NCI-H1092 treated with DMSO at 0.1 percent for 48 hours (cell line): ENCODE data around the gene KBTBD6.
"Not testable (repeated sequence)": the region's sequence is repeated elsewhere in the genome, so short reads cannot be mapped to it uniquely, and the experiment has no call there.

Source experiments
- DNase-seq: peaks from one replicate; lab custom pipeline; 2025; lab: John Stamatoyannopoulos, UW

KBTBD6 gene

DNA sequence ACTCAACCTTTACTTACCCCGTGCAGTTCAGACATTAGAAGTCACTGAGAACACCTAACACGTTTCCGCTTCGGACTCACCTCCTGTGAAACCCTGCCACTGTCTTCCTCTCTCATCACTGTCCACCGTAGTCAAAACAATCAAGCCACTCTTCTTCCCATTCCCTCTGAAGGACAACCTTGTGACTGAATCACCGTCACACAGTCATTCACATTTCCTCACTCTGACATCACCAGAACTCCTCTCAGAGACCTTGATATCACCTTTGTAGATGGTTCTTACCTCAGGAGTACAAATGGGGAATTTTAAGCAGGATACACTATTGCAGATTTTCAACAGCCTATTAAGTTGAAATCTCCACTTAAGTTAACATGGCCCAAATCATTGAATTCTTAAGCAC, 1.3 kb upstream of the KBTBD6 start:
- DNase-seq: no peak

DNA sequence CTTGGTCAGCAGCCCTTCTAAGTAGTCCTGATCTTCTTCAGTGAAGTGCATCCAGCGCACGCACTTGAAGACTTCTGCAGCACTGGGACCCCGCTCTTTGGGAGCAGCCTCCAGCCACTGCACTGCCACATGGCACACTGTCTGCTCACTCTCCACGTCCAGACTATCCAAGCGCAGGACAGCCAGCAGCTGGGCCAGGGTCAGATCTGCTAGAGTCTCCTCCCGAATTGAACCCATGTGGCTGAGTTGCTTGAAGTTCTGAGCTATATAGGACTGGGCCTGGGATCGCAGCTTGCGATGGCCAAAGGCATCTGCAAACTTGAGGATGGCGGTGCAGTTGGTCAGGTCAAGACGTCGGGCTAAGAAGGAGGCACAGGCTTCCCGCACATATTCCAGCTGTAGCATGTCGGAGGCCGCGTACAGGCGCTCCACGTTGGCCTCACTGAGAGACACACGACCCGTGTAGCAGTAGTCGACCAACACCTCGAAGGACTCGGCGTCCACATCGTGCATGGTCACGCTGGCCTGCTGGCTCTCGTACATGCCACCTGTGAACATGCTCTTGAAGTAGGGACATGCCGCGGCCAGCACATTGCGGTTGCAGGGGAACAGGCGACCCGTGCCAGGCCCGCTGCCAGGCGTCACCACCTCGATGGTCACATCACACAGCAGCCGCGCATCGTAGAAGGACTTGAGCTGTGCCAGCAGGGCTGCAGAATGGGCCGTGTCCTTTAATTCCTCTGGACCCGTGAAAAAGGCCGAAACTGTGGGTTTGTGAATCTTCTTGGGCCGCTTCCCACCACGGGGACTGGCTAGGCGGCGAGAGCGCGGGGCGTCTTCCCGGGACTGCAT, 716 bp downstream of the KBTBD6 start:
- DNase-seq: peak; percentile 38

DNA sequence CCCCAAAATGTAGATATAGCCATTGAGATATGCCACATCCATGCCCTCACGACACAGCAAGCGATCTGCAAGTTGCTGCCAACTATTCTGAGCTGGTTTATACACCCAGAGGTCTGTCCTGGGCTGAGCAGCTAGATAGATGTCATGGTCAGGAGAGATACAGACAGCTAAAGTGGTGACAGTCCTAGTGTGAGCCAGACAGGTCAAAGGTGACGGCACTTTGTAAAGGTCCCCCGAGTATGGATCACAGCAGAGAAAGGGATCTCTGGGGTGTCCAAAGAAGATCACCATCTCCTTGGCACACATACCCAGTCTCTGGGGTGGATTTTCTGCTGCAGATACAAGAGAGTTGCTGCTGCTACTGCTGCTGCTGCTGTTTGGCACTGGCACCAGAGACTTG, 1.4 kb downstream of the KBTBD6 start:
- DNase-seq: not testable (repeated sequence)

DNA sequence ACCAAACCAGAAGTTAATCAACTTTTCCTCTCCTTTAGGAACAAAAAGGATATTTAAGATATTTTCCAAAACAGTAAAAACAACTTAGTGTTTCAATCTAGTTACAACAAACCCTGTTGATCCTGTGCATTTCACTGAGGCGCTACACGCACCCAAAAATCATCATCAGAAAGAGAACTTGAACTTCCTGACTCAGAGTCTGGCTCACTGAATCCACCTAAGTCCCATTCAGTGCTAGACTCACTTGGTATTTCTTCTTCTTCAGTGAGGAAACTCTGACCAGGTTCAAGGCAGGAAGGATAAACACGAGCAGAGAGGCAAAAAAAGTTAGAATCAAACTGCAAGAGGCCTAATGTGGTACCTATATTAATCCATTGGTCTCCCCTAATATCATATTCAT, 2.2 kb downstream of the KBTBD6 start:
- DNase-seq: no peak

- DNase-seq: no peak
These were observed 4.9 kb downstream of the KBTBD6 start for GRCh38 chr13:41127701-41128100.

GRCh38 chr13:41122838-41123237, 9.8 kb downstream of the KBTBD6 start:
- no peak for DNase-seq

DNA sequence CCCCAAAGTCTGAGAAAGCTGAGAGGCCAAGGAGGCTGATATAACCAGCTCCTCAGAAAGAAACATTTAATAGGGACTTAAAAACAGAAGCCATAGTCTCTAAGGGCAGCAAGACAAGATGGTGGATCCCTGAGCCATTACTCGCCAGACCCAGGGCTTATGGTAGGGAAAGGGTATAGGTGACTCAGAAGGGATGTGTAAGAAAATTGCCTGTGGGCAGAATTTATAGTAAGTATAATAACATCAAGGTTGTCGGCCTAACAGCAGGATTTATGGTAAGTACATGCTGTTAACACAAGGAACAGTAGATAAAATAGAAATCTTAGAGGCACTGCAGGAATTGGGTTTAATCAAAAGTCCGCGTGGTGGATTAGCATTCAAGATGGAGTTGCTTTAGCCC, 14.7 kb downstream of the KBTBD6 start:
- no peak for DNase-seq

GRCh38 chr13:41111454-41111853, 21.1 kb downstream of the KBTBD6 start:
- no peak for DNase-seq

DNA sequence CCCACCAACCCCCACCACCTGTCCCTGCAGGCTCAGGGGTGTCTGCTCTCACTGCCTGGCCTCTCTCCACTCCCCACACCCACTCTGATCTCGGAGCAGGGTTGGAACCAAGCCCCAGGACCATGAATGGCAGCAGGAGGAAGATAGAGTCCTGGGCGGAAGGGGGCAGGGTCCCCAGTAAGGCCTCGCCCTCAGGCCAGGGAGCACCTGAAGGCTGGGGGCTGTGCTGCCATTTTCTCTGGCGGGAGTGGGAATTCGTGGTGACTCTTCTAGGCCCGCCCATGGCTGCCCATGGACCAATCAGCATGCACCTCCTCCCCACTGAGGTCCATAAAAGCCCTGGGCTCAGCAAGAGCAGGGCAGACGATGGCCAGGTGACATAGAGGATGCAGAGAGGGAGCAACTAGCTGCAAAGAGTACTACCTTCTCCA, 25.0 kb downstream of the KBTBD6 start:
- no peak for DNase-seq

- DNase-seq: no peak
These were observed 25.5 kb downstream of the KBTBD6 start for GRCh38 chr13:41107104-41107571.

GRCh38 chr13:41099986-41100385, 32.6 kb downstream of the KBTBD6 start:
- no peak for DNase-seq

GRCh38 chr13:41098761-41099160, 33.8 kb downstream of the KBTBD6 start:
- DNase-seq: no peak

- not testable (repeated sequence) for DNase-seq
These were observed 36.9 kb downstream of the KBTBD6 start for GRCh38 chr13:41095681-41096080.

DNA sequence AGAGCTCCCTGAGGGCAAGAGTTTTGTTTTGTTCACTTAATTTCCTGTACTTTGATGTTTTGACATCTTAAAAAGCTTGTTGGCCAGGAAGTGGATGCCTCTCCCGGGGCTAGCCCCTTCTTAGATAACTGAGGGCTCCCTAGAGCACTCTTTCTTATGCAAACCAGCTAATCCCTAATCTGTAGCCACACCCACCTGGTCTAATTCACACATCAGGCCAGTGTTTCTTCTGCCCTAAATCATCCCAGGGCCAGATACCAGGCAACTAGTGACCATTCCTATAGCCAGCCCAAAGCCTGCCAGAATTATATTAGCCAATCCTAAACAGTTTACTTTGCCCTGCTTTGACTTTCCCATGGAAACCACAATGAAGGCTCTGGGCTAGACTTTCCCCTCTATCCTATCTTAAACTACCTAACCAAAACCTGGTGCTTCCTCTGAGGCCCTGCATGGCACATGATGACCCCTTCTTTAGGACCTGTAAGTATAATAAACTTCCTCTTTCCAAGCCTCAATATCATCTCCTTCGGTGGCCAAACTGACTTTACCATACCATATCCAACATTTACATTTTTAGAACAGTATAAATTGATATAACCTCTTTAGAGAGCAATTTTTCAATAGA, 46.5 kb downstream of the KBTBD6 start:
- DNase-seq: no peak

DNA sequence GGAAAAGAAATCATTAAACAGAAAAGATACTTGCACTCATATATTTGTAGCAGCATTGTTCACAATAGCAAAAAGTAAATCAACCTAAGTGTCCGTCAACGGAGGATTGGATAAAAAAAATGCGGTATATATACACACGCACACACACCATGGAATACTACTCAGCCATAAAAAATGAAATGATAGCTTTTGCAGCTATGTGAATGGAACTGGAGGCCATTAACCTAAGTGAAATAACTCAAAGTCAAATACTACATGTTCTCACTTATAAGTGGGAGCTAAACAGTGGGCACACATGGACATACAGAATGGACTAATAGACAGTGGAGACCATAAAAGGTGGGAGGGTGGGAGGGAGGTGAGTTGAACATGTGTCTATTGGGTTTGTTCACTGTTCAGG, 52.9 kb downstream of the KBTBD6 start:
- DNase-seq: no peak
